ENCODE results near the gene FLVCR1.
"Not testable (repeated sequence)": the region's sequence is repeated elsewhere in the genome, so short reads cannot be mapped to it uniquely, and the experiment has no call there.

GRCh38 chr1:212844521-212844920 lies 13.6 kb upstream of the FLVCR1 start:
- TF ChIP-seq, protein P1, sequence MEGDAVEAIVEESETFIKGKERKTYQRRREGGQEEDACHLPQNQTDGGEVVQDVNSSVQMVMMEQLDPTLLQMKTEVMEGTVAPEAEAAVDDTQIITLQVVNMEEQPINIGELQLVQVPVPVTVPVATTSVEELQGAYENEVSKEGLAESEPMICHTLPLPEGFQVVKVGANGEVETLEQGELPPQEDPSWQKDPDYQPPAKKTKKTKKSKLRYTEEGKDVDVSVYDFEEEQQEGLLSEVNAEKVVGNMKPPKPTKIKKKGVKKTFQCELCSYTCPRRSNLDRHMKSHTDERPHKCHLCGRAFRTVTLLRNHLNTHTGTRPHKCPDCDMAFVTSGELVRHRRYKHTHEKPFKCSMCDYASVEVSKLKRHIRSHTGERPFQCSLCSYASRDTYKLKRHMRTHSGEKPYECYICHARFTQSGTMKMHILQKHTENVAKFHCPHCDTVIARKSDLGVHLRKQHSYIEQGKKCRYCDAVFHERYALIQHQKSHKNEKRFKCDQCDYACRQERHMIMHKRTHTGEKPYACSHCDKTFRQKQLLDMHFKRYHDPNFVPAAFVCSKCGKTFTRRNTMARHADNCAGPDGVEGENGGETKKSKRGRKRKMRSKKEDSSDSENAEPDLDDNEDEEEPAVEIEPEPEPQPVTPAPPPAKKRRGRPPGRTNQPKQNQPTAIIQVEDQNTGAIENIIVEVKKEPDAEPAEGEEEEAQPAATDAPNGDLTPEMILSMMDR (conservative IDR thresholded peaks at IDR 0.05; ENCODE audit: low read depth, low read length), result not testable (repeated sequence)
- not testable (repeated sequence) for TF ChIP-seq EZH2 (IDR thresholded peaks at IDR 0.05; ENCODE audit: borderline replicate concordance, low read depth, low read length, poor library complexity, severe bottlenecking)

Measured in A673 (cell line).